Measurements from ENCODE around the gene FIS1.
"Not testable (repeated sequence)": the region's sequence is repeated elsewhere in the genome, so short reads cannot be mapped to it uniquely, and the experiment has no call there.

Gene FIS1

DNA sequence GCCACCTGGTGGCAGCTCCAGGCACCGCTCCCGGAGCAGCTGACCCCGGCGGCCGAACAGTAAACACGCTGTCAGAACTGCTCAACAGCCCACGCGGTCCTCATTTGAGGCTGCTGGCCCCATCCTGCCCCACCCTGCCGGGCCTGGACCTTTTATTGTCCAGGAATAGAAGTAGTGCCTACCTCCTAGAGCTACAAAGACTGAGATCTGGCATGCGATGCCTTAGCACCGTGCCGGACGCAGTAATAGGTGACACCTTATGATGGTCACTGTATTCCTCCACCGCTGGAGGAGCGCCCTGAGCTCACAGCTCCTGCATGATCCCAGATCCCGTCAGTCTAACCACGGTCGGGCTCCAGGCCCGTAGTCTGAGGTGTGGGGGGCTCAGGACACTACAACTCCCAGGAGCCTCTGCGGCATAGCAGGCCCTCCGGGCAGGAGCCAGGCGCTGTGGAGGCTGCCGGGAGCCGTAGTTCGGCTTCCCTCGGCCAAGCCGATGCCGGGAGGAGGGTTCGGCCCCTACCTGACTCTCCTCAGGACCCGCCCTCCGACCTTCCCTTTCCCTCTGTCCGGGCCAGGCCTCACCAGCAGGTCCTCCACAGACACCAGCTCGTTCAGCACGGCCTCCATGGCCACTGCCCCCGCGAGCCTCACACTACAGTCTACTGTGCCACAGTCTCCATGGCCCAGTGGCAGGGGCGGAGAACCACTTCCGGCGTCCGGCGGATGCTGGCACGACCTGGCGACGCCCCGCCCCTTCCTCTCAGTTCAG is at the start of gene FIS1:
Gene FIS1, minus strand, starts transcription at position 707 of the 772 bp plus-strand sequence. Its CDS starts 77 bp downstream, at position 630.
- peak; percentile 97 for DNase-seq

DNA sequence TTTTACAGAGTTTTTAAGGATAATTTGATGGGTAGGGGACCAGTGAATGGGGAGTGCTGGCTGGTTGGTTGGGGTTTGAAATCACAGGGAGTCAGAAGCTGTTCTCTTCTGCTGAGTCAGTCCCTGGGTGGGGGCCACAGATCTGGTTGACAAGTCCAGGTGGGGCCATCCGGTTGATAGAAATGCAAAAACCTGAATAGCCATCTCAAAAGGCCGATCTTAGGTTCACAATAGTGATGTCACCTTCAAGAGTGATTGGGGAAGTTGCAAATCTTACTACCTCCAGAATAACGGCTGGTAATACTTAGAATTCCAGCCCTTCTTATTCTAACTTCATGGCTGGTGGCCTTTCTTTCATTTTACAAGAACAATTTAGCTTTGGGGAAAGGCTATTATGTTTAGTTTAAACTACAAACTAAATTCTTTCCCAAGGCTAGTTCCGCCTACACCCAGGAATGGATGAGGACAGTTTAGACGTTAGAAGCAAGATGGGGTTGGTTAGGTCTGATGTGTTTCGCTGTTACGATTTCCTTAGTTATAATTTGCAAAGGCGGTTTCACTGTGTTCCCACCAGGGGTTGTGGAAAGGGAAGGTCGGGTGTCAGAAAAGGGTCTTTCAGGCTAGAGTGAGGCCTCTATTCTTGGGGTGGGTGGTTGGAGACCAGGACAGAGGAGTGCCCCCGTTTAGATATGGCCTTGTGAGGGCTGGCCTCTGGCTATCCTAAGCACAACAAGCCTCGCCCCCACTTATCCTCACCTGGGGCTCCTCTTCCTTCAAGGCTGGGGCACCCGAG is 49.4 kb upstream of the FIS1 start:
- DNase-seq = no peak

DNA sequence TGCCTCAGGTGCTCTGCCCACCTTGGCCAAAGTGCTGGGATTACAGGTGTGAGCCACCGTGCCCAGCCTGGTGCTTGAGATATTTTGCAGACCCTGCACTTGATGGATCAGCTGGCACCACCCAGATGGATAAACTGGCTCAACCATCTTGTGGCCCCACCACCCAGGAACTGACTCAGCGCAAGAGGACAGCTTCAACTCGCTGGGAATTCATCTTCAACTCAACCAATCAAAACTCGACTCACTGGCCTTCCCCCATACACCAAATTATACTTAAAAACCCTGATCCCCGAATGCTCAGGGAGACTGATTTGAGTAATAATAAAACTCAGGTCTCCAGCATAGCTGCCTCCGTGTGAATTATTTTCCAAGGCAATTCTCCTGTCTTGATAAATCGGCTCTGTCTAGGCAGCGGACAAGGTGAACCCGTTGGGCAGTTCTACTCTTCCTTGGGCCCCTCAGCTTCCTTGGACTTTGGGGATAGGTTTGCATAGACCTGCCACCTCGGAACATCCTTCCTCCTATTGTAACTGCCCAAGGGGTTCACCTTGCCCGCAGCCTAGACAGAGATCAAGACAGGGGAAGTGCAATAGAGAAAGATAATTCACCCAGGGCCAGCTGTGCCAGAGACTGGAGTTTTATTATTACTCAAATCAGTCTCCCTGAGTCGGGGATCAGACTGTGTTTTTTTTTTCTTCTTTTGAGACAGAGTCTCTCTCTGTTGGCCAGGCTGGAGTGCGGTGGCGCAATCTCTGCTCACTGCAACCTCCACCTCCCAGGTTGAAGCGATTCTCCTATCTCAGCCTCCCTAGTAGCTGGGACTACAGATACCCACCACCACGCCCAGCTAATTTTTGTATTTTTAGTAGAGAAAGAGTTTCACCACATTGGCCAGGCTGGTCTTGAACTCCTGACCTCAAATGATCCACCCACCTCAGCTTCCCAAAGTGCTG is 48.5 kb upstream of the FIS1 start:
- DNase-seq = not testable (repeated sequence)

DNA sequence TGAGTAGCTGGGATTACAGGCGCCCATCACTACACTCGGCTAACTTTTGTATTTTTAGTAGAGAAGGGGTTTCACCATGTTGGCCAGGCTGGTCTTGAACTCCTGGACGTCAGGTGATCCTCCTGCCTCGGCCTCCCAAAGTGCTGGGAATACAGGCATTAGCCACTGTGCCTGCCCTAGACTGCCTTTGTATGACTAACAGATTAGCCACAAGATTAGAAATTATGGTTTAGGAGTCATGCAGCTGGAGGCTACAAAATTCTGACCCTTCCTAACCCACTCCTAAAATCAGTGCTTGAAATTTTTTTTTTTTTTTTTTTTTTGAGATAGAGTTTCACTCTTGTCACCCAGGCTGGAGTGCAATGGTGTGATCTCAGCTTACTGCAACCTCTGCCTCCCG is 47.7 kb upstream of the FIS1 start:
- DNase-seq = not testable (repeated sequence)

DNA sequence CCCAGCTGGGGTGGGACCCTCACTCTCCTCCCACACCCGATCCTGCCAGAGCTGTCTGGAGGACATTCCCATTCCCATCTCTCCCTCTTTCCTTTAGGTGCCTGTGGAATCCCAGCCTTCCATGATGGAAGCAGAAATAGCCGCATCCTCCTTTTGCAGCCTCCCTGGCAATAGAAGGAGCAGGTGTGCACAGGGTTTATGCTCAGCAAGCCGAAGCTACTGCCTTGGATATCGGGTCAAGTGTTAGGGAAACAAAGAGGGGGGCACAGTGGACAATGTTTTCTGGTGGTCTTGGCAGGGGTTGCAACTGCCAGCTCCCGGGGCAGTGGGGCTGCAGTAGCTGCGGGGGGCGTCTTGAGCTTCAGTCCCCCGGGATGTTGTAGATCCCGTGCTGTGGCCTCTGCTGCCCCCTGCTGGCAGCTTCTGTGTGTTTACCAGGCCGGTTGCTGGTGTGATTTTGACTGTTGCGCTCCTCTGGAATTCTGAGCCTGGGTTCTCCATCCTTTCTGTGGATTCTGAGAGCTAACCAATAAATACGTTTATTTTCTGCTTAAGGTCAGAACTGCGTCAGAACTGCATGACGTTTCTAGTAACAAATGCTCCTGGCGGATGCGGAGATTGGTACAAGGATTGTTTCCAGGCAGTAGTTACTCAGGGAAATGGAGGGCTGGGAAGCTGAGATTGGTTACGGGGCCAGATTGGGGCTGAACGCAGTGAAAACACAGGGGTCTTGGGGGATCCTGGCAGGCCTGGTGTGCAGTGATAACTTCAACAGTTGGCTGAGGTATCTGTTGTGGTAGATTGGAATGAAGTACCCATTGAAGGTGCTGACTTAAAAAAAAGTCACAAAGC is 45.5 kb upstream of the FIS1 start:
- DNase-seq = peak; percentile 66

DNA sequence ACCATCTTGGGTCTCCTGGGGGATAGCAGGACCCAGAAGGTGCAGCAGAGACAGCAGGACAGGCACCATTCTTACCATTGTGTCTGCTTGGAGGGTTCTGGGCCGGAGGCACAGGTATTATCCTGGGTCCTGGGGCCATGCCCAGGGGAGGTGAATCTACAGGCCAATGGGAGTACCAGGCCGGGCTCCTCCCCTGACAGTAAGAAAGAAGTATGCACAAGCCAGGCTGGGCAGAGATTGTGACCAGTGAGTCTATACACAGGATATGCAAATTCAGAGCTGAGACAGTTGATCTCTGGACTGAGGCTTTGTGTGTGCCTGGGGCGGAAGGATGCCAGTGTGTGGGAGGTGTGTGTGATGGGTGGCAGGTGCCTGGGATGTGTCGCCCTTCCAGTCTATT is 44.8 kb upstream of the FIS1 start:
- DNase-seq = not testable (repeated sequence)

DNA sequence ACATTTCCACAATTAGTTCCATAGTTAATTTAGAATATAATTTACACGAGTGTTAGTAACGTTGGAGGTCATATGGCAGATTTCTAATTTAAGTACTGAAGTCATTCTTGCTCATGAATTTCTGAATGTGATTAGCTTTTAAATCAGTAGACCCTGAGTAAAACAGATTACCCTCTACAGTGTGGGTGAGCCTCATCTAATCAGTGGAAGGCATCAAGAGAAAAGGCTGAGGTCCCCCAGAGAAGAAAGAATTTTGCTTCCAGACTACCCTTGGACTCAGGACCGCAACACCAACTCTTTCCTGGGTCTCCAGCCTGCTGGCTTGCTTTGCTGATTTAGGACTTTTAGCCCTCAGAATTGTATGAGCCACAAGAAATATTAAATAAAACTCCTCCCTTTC is 43.6 kb upstream of the FIS1 start:
- DNase-seq = no peak

DNA sequence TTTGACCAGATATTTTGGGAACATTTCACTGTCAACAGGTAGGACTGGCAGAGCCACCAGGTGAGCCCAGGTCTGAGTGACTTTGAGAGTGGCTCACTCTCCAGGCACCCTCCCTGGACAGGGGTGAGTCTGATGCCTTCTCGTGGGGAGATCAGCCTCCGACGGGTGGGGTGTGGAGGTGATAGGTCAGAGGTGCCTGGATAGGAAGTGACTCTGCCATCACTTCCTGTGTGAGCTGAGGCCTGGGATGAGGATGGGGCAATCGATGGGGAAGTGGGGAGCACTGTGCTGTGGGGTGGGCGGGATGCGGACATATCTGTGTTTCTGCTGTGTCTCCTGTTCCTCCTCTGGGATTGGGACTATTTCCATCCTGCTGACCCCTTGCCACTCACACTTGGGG is 42.2 kb upstream of the FIS1 start:
- no peak for DNase-seq

DNA sequence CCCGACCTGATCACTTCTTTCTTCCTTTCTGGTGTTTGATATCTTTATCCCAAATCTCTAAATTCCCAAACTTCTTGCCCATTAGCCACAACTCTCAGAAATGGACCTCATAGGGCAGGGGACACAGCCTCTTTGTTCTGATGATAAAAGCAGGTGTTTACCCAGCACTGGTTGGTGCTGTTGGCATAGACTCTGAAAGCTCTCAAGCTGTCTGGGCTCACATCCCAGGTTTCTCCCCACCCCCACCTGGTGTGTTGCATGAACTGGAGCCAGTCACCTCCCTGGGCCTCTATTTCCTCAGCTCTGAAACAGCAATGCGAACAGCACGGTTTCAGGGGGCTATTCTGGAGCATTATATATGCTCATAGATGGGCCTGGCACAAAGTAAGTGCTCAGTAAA is 41.0 kb upstream of the FIS1 start:
- DNase-seq = peak; percentile 85

DNA sequence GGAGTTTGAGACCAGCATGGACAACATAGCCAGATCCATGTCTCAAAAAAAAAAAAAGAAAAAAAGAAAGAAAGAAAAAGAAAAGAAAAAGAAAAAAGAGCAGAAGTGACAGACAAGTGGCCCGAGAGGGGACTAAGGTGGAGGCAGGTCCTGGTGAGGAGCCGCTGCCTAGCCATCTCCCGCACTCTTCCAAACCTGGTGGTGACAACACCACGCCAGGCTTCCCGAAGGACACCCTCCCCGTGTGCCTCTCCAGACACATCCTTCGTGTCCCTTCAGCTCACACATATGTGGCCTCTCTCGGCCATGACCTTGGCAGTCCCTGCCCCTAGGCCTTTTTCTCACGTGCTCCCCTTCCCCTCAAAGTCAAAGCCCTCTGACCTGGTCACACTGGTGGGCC is 40.3 kb upstream of the FIS1 start:
- DNase-seq = no peak

DNA sequence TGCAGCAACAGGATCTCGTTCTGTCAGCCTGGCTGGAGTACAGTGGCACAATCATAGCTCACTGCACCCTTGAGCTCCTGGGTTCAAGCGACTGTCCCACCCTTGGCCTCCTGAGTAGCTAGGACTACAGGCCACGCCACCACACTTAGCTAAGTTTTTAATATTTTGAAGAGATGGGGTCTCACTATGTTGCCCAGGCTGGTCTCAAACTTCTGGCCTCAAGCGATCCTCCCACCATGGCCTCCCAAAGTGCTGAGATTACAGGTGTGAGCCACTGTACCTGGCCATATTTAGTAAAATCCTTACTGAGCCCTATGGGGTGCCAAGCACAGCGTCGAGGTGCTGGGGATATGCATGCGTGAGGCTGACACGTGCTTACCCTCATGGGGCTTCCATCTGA is 36.0 kb upstream of the FIS1 start:
- not testable (repeated sequence) for DNase-seq

DNA sequence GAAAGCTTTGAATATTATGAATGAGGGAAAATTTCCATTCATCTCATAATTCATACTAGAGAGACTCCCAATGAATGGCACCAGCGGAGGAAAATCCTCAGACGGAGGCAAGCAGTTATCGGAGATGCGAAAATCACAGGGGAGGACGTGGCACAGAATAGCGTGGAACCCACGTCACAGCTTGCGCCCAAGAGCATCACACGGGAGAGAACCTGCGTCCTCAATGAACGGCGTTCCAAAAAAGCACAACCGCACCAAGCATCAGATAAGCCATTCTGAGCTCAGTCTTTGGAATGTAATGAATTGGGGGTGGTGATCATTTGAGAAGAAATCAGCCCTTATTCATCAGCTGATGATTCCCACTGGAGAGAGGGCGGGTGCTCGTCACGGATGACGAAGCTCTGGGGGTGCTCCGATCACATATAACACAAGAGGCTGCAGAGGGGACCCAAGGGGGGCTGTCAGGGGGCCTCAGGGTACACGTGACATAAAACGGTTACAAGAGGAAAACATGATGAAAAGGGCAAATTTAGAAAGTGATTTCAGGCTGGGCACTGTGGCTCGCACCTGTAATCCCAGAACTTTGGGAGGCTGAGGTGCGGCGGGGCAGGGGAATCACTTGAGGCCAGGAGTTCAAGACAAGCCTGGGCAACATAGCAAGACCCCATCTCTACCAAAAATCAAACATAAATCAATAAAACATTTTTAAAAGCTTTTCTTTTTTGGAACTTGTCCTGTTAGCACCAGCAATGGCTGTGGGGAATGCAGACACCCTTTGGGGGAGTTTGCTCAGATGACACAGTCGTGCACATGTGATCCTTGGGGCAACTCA is 33.8 kb upstream of the FIS1 start:
- no peak for DNase-seq

DNA sequence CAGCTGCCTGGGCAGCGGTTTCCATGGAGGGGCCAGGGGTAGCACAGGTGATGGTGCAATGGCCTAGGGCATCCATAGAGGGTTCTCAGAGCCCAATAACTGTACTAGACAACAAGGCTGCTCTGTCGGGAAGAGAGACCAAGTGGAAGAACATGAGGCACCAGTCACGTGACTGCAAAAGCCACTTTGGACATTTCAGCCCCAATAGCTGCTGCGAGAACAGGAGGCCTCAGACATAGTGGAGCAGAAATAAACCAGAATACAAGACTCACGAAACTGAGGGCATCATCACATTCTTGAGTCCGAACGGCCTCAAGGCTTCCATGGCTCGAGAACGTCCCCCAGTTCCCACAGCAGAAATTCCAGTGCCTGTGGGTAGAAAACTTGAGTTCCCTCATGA is 32.3 kb upstream of the FIS1 start:
- no peak for DNase-seq

DNA sequence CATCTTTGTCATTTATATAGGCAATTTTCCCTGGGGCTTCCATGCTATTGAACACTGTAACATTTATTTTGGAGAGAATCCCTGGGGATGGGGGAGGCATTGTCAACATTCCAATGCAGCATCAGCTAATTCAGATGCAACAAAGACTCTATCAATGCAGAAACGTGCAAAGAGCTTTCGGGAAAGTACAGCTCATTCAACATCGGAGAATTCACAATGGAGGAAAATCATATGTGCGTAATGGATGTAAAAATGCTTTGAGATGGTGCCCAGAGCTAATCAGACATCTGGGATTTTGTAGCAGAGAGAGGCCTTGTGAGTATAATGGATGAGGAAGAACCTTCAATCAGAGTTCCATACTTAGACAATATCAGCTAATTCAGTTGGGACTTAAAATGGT is 28.3 kb upstream of the FIS1 start:
- no peak for DNase-seq

DNA sequence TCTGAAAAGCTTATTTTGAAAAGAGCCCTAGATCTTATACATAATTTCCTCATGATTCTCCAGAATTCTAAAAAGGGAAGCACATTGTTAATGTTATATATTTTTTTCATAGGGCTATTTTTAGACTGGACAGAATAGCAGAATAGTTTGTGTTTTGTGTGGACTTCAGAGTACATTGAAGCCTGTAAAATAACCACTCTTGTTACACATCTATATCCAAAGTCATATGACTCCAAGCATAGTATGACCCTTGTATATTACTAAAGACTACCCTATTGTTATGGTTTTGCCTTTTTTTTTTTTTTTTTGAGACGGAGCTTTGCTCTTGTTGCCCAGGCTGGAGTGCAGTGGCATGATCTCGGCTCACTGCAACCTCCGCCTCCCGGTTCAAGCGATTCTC is 26.1 kb upstream of the FIS1 start:
- DNase-seq = no peak

DNA sequence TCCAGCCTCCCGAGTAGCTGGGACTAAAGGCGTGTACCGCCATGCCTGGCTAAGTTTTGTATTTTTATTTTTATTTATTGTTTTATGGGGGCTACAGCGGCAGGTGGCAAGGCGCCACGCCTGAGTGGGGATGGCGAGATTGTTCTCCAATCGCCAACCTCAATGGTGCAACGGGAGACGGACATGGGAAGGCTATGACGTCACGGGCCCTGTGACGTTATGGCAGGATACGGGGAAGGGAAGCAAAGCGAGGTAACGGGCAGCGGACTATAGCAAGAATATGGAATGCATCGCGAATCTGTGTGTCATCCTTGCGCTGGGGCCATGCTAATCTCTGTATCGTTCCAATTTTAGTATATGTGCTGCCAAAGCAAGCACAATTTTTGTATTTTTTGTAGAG is 24.8 kb upstream of the FIS1 start:
- DNase-seq = no peak

DNA sequence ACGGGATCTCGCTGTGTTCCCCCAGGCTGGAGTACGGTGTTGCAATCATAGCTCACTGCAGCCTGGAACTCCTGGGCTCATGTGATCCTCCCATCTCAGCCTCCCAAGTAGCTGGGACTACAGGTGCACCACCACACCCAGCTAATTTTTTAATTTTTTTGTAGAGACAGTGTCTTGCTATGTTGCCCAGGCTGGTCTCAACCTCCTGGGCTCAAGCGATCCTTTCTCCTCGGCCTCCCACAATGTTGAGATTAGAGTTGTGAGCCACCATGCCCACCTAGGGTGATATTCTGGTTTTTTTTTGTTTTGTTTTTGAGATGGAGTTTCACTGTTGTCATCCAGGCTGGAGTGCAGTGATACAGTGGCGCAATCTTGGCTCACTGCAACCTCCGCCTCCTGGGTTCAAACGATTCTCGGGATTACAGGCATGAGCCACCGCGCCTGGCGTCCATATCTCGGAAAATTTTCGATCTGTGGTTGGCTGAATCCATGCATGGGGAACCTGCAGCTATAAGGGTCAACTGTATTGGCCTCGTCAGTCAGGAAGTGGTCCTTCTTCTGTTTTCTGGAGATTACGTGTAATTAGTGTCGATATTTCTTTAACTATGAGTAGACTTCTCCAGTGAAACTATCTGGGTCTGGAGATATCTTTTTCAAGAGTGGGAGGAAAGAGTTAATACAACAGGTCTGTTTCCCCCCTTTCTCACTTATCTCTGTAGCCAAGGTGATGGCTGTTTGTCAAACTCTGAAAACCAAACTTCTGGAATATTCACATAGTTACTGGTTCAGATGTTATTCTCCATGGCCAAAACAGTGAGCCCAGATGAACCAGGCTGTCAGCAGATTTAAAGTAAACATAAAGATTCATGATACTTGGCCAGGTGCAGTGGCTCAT is 21.0 kb upstream of the FIS1 start:
- DNase-seq = no peak

DNA sequence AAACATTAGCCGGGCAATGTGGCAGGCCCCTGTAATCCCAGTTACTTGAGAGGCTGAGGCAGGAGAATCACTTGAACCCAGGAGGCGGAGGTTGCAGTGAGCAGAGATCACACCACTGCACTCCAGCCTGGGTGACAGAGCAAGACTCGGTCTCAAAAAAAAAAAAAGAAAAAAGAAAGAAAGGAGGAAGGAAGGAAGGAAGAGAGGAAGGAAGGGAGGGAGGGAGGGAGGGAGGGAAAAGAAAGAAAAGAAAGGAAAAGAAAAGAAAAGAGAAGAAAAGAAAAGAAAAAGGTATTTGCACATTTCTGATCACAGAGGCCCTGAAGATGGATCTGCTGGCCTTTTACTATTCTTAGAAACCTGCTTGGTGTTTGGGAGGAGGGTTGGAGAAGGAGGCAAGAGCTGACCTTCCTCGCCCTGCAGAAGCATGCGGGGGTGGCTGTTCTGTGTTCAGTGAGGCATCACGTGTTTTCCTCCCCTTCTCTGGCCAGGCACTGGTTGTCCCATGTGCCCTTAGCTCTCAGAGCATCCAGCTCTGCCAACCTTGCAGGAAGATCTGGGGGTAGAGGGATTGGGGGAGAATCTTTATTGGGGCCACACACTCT is 19.3 kb upstream of the FIS1 start:
- DNase-seq = not testable (repeated sequence)

DNA sequence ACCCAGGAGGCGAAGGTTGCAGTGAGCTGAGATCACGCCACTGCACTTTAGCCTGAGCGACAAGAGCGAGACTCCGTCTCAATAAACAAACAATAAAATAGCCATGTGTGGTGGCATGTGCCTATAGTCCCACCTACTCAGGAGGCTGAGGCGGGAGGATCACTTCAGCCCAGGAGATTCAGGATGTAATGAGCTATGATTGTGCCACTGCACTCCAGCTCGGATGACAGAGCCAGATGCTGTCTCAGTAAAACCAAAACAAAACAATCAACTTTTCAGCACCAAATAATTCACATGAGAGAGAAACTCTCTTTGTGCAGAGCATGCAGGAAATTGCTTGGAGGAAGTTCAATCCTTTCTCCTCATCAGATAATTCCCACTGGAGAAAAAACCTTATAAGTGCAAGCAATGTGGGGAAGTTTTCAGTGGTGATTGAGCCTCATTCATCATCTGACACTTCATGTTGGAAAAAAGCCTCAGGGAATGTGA is 13.4 kb upstream of the FIS1 start:
- DNase-seq = no peak

DNA sequence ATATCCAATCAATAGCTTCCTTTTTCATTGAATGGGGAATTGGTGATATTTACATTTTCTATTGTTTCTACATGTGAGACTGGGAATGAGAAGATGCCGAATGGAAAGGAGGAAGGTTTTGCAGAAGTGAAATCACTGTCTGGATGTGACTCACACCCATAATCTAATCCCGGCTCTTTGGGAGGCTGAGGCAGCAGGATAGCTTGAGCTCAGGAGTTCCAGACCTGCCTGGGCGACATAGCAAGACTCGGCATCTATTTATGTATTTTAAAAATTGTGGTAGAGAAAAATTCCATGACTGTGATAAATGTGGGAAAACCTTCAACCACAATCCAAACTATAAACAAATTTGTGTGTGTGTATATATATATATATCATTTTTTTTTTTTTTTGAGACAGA is 10.9 kb upstream of the FIS1 start:
- DNase-seq = no peak
